MM.1S (cell line): Measurements from ENCODE around the gene ANO5.

Experiments
- EZH2phosphoT487 ChIP-seq: fragments of 300-600 bp; sonication (generic); IDR thresholded peaks from 2 replicates; pipeline ENCODE4 v1.6.1; 2018; ENCODE audit warnings: antibody characterized with exemption, low read length
- TF ChIP-seq, protein P1 (sequence below): fragments of 300-600 bp; sonication (generic); IDR thresholded peaks from 2 replicates; pipeline ENCODE4 v1.5.1; 2016; ENCODE audit warnings: antibody characterized with exemption, low read length, mixed read lengths

DNA sequence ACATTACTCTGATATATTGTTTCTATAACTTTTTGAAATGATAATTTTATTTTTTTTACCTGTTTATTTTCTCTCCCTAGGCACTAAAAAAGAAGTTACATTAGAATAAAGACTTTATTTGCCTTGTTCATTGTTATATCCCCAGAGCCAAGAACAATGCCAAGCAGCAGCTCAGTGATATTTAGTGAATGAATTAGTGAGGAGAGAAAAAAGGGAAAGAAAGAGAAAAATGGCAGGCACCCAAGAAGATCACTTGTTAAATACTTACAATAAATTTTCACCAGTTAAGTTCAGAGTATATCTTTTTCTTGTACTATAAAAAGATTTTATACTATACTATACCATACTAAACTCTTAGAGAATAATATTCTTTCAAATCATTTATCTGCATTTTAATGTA, 13.3 kb upstream of the ANO5 start:
- TF ChIP-seq, protein P1, sequence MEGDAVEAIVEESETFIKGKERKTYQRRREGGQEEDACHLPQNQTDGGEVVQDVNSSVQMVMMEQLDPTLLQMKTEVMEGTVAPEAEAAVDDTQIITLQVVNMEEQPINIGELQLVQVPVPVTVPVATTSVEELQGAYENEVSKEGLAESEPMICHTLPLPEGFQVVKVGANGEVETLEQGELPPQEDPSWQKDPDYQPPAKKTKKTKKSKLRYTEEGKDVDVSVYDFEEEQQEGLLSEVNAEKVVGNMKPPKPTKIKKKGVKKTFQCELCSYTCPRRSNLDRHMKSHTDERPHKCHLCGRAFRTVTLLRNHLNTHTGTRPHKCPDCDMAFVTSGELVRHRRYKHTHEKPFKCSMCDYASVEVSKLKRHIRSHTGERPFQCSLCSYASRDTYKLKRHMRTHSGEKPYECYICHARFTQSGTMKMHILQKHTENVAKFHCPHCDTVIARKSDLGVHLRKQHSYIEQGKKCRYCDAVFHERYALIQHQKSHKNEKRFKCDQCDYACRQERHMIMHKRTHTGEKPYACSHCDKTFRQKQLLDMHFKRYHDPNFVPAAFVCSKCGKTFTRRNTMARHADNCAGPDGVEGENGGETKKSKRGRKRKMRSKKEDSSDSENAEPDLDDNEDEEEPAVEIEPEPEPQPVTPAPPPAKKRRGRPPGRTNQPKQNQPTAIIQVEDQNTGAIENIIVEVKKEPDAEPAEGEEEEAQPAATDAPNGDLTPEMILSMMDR = no peak
- no peak for TF ChIP-seq EZH2phosphoT487
